Sigmoid colon (tissue), 4 donors: ENCODE data around the gene CHSY3.

ENCODE experiments used
- EP300 ChIP-seq, 4 donors: sonication (generic); formaldehyde crosslinking; IDR thresholded peaks; one replicate each; pipeline ENCODE4 v1.6.1; 2017; ENCODE audit warnings: antibody characterized with exemption in 4 of 4
- TF ChIP-seq, protein P1 (sequence below), 4 experiments: fragments of 450-650 bp in 3 of 4; fragments of 200-600 bp in 1 of 4; IDR thresholded peaks; one replicate each; pipeline ENCODE4 v1.5.1; 2016 to 2019; ENCODE audit warnings: antibody characterized with exemption in 4 of 4, mild to moderate bottlenecking in 3 of 4, moderate library complexity in 2 of 4

DNA sequence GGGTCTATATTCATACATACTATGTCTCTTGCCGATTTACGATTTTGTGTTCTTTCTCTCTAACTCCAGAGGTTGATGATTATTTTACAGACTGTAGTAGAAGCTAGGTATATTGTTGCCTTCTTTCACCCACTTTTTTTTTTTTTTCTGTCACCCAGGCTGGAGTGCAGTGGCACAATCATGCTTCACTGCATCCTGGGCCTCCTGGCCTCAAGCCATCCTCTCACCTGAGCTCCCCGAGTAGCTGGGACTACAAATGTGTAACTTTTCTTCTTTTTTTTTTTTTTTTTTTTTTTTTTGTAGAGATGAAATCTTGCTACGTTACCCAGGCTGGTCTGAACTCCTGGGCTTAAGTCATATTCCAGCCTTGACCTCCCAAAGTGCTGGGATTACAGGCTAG, 96.2 kb downstream of the CHSY3 start:
- TF ChIP-seq, protein P1, sequence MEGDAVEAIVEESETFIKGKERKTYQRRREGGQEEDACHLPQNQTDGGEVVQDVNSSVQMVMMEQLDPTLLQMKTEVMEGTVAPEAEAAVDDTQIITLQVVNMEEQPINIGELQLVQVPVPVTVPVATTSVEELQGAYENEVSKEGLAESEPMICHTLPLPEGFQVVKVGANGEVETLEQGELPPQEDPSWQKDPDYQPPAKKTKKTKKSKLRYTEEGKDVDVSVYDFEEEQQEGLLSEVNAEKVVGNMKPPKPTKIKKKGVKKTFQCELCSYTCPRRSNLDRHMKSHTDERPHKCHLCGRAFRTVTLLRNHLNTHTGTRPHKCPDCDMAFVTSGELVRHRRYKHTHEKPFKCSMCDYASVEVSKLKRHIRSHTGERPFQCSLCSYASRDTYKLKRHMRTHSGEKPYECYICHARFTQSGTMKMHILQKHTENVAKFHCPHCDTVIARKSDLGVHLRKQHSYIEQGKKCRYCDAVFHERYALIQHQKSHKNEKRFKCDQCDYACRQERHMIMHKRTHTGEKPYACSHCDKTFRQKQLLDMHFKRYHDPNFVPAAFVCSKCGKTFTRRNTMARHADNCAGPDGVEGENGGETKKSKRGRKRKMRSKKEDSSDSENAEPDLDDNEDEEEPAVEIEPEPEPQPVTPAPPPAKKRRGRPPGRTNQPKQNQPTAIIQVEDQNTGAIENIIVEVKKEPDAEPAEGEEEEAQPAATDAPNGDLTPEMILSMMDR (IDR thresholded peaks at IDR 0.05), result no peak
- TF ChIP-seq EP300 (IDR thresholded peaks at IDR 0.05), result no peak
